ENCODE measurements around the gene TFR2. TPM values are rescaled to one million over a fixed set of nuclear protein-coding genes. Genes with fewer than 3 reads are reported as not detected.

TFR2 gene
- total and polyA plus RNA-seq, 4 donors = 0.45 to 2.1 TPM; not detected in 2

DNA sequence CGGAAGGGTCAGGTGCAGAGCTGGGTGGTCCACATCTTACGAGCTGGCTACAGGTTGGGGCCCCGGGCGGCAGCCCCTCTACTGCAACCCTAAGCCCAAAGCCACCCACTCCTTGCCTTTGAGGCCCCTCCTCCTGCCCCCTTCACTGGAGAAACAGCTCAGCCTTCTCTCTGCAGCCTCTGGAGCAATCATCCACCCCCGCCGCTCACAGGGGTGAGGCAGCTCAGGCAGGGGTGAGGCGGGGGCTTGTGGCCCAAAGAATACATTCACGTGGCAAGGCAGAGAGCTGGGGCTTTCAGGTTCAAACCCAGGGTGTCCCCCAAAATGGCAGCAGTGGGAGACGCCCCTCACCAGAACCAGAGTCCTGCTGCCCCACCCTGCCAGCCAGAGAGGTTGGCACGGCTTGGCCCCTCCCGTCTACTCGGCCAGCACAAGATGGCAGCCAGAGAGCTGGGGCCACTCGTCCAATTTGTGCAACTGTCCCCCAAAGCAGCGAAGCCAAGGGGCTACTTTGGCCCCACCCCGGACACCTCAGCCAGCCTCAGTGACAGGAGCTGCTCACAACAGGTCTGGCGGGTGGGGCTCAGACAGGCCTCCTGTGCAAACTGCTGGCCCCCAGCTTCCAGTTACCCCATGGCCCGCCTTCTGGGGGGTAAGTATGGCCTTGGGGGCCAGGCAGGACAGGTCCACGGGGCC lies 39.4 kb upstream of the TFR2 start:
- Histone ChIP-seq H3K4me1 (ENCODE audit: control insufficient read depth in 1 of 2, insufficient read depth in 2 of 2, low read length in 2 of 2) (no peaks in the 10 kb centered on the region), H3K27me3 (ENCODE audit: control insufficient read depth in 1 of 2, insufficient read depth in 2 of 2, low read length in 1 of 2) (no peaks in the 10 kb centered on the region), H3K36me3 (ENCODE audit: control insufficient read depth in 1 of 2, insufficient read depth in 2 of 2, low read length in 1 of 2) (peaks cover 0 to 13% of the 10 kb centered on the region in 2 donors), H3K4me3 (ENCODE audit: low read length in 2 of 2) (no peak overlapping the region), H3K9me3 (ENCODE audit: control insufficient read depth, low read length) (no peaks in the 10 kb centered on the region), H3K27ac (ENCODE audit: low read depth in 1 of 2, low read length in 2 of 2) (no peak overlapping the region)
- ATAC-seq (ENCODE audit: low FRiP score) (no peak), DNase-seq (peak in 1 of 2 donors; percentile 56)
- WGBS, 2 donors = 79% methylated on average over 17 to 18 of the region's 18 CpGs
- intact Hi-C loops (cut with DNase I) = no loop called here

DNA sequence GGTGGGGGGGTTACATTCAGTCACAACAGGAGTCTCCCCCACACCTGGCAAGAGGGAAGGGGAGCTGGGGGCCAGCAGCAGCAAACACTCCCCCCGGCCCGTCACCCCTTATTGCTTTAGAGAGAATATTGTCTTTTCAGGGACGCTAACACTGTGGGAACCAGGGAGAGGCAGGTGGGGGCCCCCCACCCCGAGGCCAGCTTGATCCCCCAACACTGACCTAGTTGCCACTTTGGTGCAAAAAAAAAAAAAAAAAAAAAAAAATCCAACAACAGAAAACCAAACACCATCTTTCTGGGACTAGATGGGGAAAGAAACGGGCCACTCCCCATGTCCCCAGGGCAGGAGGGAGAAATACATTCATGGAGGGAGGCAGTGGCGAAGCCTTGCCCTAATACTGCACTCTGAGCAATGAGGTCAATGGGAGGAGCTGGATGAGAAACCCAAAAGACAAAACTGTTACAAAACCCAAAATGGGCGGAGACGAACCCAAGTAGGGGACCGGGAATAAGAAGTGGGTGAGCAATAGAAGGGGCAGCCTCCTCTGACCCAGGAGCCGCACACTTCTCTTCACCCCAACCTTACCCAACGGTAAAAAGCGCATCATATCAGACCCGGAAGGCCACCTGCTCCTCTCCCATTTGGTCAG lies 38.7 kb upstream of the TFR2 start:
- intact Hi-C loops (cut with DNase I) = loop anchor here in 1 of 2 donors (5.0 kb wide), 1 partner anchor 93 kb away; the partner anchor contains the start of genes FBXO24 and LRCH4
- Histone ChIP-seq H3K36me3 (ENCODE audit: control insufficient read depth in 1 of 2, insufficient read depth in 2 of 2, low read length in 1 of 2) (peaks cover 0 to 11% of the 10 kb centered on the region in 2 donors), H3K9me3 (ENCODE audit: control insufficient read depth, low read length) (no peaks in the 10 kb centered on the region), H3K4me1 (ENCODE audit: control insufficient read depth in 1 of 2, insufficient read depth in 2 of 2, low read length in 2 of 2) (no peaks in the 10 kb centered on the region), H3K4me3 (ENCODE audit: low read length in 2 of 2) (no peak overlapping the region), H3K27ac (ENCODE audit: low read depth in 1 of 2, low read length in 2 of 2) (no peak overlapping the region), H3K27me3 (ENCODE audit: control insufficient read depth in 1 of 2, insufficient read depth in 2 of 2, low read length in 1 of 2) (no peaks in the 10 kb centered on the region)
- ATAC-seq (ENCODE audit: low FRiP score) (peak; percentile 45), DNase-seq (no peak)
- WGBS, 2 donors = 69 to 73% methylated on average over 13 of the region's 13 CpGs

DNA sequence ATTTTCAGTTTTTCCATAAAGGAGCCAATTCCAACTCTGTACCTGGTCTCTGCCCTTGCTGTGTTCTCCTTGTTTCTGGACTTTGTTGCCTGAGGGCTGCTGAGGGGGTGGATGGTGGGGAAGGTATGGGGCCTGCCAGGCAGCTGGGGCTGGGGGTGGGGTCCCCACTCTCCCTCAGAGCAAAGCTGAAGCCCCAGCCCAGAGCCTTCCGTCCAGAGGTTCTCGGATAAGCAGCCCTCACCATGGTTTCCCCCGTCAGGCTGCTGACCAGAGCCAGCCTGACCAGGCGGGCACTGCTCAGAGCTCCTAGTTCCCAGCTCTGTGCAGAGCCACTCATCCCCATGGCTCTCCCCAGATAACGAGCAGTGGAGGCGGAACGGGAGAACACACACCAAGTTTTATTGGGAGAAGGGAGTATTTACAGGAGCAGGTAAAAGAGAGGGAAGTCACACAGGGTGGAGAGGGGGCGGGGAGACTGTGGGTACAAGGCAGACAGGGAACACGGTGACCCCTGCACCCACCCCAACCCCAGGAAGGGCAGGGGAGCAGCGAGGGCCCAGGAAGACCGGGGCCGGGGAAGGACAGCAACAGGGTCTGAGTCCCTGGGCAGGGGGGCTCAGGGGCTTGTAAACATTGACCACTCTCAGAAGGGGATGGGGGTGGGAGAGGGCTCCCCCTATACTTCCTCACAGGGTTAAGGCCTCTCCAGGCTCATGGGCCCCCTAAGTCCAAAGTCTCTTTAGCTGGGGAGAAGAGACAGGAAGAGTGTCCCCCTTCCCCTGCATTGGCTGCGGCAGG lies 38.0 kb upstream of the TFR2 start:
- DNase-seq (no peak), ATAC-seq (ENCODE audit: low FRiP score) (no peak)
- Histone ChIP-seq H3K27ac (ENCODE audit: low read depth in 1 of 2, low read length in 2 of 2) (no peak overlapping the region), H3K36me3 (ENCODE audit: control insufficient read depth in 1 of 2, insufficient read depth in 2 of 2, low read length in 1 of 2) (peaks cover 0 to 8% of the 10 kb centered on the region in 2 donors), H3K27me3 (ENCODE audit: control insufficient read depth in 1 of 2, insufficient read depth in 2 of 2, low read length in 1 of 2) (no peaks in the 10 kb centered on the region), H3K4me1 (ENCODE audit: control insufficient read depth in 1 of 2, insufficient read depth in 2 of 2, low read length in 2 of 2) (no peaks in the 10 kb centered on the region), H3K4me3 (ENCODE audit: low read length in 2 of 2) (no peak overlapping the region), H3K9me3 (ENCODE audit: control insufficient read depth, low read length) (no peaks in the 10 kb centered on the region)
- intact Hi-C loops (cut with DNase I) = loop anchor here in 1 of 2 donors (5.0 kb wide), 1 partner anchor 92 kb away; the partner anchor contains the start of genes FBXO24 and LRCH4
- WGBS, 2 donors = 65 to 68% methylated on average over 13 of the region's 13 CpGs

DNA sequence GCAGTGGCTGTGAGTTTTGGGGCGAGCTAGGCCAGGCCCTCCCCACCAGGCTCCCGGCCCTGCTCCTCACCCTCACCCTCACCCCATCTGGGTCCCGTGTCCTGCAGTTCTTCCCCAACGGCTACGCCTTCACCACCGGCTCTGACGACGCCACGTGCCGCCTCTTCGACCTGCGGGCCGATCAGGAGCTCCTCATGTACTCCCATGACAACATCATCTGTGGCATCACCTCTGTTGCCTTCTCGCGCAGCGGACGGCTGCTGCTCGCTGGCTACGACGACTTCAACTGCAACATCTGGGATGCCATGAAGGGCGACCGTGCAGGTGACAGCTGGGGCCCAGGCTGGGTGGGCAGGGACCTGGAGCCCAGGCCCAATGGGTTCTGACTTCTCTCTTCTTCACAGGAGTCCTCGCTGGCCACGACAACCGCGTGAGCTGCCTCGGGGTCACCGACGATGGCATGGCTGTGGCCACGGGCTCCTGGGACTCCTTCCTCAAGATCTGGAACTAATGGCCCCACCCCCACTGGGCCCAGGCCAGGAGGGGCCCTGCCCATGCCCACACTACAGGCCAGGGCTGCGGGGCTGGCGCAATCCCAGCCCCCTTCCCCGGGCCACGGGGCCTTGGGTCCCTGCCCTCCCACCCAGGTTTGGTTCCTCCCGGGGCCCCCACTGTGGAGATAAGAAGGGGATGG lies 37.1 kb upstream of the TFR2 start:
- DNase-seq (no peak), ATAC-seq (ENCODE audit: low FRiP score) (no peak)
- peaks cover 0 to 7% of the 10 kb centered on the region in 2 donors for H3K36me3 ChIP-seq (ENCODE audit: control insufficient read depth in 1 of 2, insufficient read depth in 2 of 2, low read length in 1 of 2)
- no peaks in the 10 kb centered on the region for H3K27me3 ChIP-seq (ENCODE audit: control insufficient read depth in 1 of 2, insufficient read depth in 2 of 2, low read length in 1 of 2)
- no peaks in the 10 kb centered on the region for H3K4me1 ChIP-seq (ENCODE audit: control insufficient read depth in 1 of 2, insufficient read depth in 2 of 2, low read length in 2 of 2)
- intact Hi-C loops (cut with DNase I) = loop anchor here in 1 of 2 donors (5.0 kb wide), 1 partner anchor 91 kb away; the partner anchor contains the start of genes FBXO24 and LRCH4
- WGBS, 2 donors = 68 to 69% methylated on average over 35 of the region's 35 CpGs
- H3K4me3 ChIP-seq (ENCODE audit: low read length in 2 of 2) = no peak overlapping the region
- H3K27ac ChIP-seq (ENCODE audit: low read depth in 1 of 2, low read length in 2 of 2) = no peak overlapping the region
- H3K9me3 ChIP-seq (ENCODE audit: control insufficient read depth, low read length) = no peaks in the 10 kb centered on the region

DNA sequence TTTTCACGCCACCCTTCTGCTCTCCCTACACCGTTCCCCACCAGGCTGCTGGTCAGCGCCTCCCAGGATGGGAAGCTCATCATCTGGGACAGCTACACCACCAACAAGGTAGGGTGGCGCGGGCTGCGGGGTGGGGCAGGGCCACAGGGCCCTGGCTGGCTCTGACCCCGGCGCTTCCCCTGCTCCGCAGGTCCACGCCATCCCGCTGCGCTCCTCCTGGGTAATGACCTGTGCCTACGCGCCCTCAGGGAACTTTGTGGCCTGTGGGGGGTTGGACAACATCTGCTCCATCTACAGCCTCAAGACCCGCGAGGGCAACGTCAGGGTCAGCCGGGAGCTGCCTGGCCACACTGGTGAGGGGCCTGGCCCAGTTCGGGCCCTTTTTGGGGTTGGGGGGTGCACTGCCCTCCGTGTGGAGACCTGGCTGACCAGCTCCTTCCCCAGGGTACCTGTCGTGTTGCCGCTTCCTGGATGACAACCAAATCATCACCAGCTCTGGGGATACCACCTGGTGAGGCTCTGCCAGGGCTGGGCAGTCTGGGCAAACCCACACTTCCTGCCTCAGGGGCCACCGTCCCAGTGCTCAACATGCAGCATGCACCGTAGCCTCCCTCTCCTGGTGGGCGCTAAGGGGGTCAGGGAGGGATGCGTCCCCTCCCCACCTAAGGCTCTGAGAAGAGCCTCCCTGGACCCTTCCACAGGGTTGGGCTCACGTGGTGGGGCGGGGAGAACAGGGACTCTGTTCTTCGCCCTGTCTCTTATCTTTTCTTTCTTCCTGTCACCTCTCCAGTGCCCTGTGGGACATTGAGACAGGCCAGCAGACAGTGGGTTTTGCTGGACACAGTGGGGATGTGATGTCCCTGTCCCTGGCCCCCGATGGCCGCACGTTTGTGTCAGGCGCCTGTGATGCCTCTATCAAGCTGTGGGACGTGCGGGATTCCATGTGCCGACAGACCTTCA lies 36.2 kb upstream of the TFR2 start:
- no peaks in the 10 kb centered on the region for H3K4me1 ChIP-seq (ENCODE audit: control insufficient read depth in 1 of 2, insufficient read depth in 2 of 2, low read length in 2 of 2)
- H3K4me3 ChIP-seq (ENCODE audit: low read length in 2 of 2) = no peak overlapping the region
- 85 to 87% methylated on average over 36 of the region's 36 CpGs for WGBS, 2 donors
- intact Hi-C loops (cut with DNase I) = loop anchor here in 1 of 2 donors (5.0 kb wide), 1 partner anchor 90 kb away; the partner anchor contains the start of genes FBXO24 and LRCH4
- ATAC-seq (ENCODE audit: low FRiP score) (no peak), DNase-seq (peak in 1 of 2 donors; percentile 50)
- peaks cover 0 to 7% of the 10 kb centered on the region in 2 donors for H3K36me3 ChIP-seq (ENCODE audit: control insufficient read depth in 1 of 2, insufficient read depth in 2 of 2, low read length in 1 of 2)
- H3K27me3 ChIP-seq (ENCODE audit: control insufficient read depth in 1 of 2, insufficient read depth in 2 of 2, low read length in 1 of 2) = no peaks in the 10 kb centered on the region
- no peaks in the 10 kb centered on the region for H3K9me3 ChIP-seq (ENCODE audit: control insufficient read depth, low read length)
- no peak overlapping the region for H3K27ac ChIP-seq (ENCODE audit: low read depth in 1 of 2, low read length in 2 of 2)

DNA sequence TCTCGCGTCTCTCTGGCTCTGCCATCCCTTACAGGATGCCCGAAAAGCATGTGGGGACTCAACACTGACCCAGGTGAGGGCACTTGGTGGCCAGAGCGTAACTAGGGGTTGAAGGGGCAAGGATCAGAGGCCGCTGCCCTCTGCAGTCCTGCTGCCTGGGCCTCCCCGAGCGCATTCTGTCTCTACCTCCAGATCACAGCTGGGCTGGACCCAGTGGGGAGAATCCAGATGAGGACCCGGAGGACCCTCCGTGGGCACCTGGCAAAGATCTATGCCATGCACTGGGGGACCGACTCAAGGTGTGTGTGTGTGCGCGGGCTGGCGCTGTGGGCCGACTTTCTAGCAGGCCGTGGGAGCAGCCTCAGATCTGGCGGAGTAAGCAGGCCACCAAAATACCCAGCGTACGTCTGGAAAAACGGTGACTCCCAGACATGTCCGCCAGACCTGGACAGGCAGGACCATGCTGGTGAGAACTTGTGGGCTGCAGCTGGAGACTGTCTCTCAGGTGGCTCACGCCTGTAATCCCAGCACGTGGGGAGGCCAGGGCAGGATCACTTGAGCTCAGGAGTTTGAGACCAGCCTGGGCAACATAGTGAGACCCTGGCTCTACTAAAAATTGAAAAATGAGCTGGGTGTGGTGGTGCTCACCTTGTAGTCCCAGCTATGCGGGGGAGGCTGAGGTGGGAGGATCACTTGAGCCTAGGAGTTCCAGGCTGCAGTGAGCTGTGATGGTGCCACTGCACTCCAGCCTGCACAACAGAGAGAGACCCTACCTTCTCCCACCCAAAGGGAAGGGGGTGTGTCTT lies 35.4 kb upstream of the TFR2 start:
- no peaks in the 10 kb centered on the region for H3K4me1 ChIP-seq (ENCODE audit: control insufficient read depth in 1 of 2, insufficient read depth in 2 of 2, low read length in 2 of 2)
- H3K4me3 ChIP-seq (ENCODE audit: low read length in 2 of 2) = no peak overlapping the region
- H3K27ac ChIP-seq (ENCODE audit: low read depth in 1 of 2, low read length in 2 of 2) = peak overlapping the region in 1 of 2 donors; percentile 43
- ATAC-seq (ENCODE audit: low FRiP score) (no peak), DNase-seq (peak in 1 of 2 donors; percentile 53)
- H3K9me3 ChIP-seq (ENCODE audit: control insufficient read depth, low read length) = no peaks in the 10 kb centered on the region
- WGBS, 2 donors = 78% methylated on average over 23 of the region's 23 CpGs
- H3K36me3 ChIP-seq (ENCODE audit: control insufficient read depth in 1 of 2, insufficient read depth in 2 of 2, low read length in 1 of 2) = peaks cover 0 to 5% of the 10 kb centered on the region in 2 donors
- intact Hi-C loops (cut with DNase I) = loop anchor here in 1 of 2 donors (5.0 kb wide), 1 partner anchor 89 kb away; the partner anchor contains the start of genes FBXO24 and LRCH4
- H3K27me3 ChIP-seq (ENCODE audit: control insufficient read depth in 1 of 2, insufficient read depth in 2 of 2, low read length in 1 of 2) = no peaks in the 10 kb centered on the region
